Hepatocyte (in vitro differentiated cells): ENCODE results near the gene LIN7B. TPM values are rescaled to one million over a fixed set of nuclear protein-coding genes. Genes with fewer than 3 reads are reported as not detected.

Experiments
- DNase-seq: peaks from one replicate; pipeline ENCODE4 v3.0.0-alpha.2; 2016; ENCODE audit warnings: low spot score
- H2AFZ ChIP-seq: fragments of 200-600 bp; sonication (generic); 2 replicates; pipeline ENCODE4 v1.6.0; 2016; ENCODE audit warnings: antibody characterized with exemption, mild to moderate bottlenecking
- H3K27ac ChIP-seq: fragments of 200-600 bp; sonication (generic); 2 replicates; pipeline ENCODE4 v1.5.1; 2016; ENCODE audit warnings: mild to moderate bottlenecking
- H3K27me3 ChIP-seq: fragments of 200-600 bp; sonication (generic); 2 replicates; pipeline ENCODE4 v1.6.1; 2016
- H3K36me3 ChIP-seq: fragments of 200-600 bp; sonication (generic); replicated peaks from 2 replicates; pipeline ENCODE4 v1.5.1; 2016; ENCODE audit warnings: low read depth; ENCODE audit not compliant: insufficient read depth
- H3K4me1 ChIP-seq: fragments of 200-600 bp; sonication (generic); 2 replicates; pipeline ENCODE4 v1.5.1; 2016; ENCODE audit warnings: mild to moderate bottlenecking, moderate library complexity; ENCODE audit not compliant: insufficient read depth
- H3K4me2 ChIP-seq: fragments of 200-600 bp; sonication (generic); 2 replicates; pipeline ENCODE4 v1.6.0; 2016
- H3K4me3 ChIP-seq: fragments of 200-600 bp; sonication (generic); 2 replicates; pipeline ENCODE4 v1.5.1; 2016; ENCODE audit warnings: mild to moderate bottlenecking
- H3K79me2 ChIP-seq: fragments of 200-600 bp; sonication (generic); 2 replicates; pipeline ENCODE4 v1.6.0; 2017; ENCODE audit warnings: mild to moderate bottlenecking
- H3K9me2 ChIP-seq: fragments of 200-600 bp; sonication (generic); replicated peaks from 2 replicates; pipeline ENCODE4 v1.6.0; 2017; ENCODE audit warnings: mild to moderate bottlenecking; ENCODE audit not compliant: insufficient read depth
- H3K9me3 ChIP-seq: fragments of 200-600 bp; sonication (generic); 2 replicates; pipeline ENCODE4 v1.5.1; 2016; ENCODE audit warnings: low read depth, mild to moderate bottlenecking
- H4K20me1 ChIP-seq: fragments of 200-600 bp; sonication (generic); 2 replicates; pipeline ENCODE4 v1.6.0; 2016; ENCODE audit warnings: mild to moderate bottlenecking; ENCODE audit not compliant: insufficient read depth, poor library complexity, severe bottlenecking
- CTCF ChIP-seq: fragments of 200-600 bp; sonication (generic); IDR thresholded peaks from 2 replicates; pipeline ENCODE4 v1.5.1; 2016; ENCODE audit warnings: antibody characterized with exemption, mild to moderate bottlenecking; ENCODE audit not compliant: poor library complexity
- EZH2 ChIP-seq: fragments of 200-600 bp; sonication (generic); IDR thresholded peaks from 2 replicates; pipeline ENCODE4 v1.6.1; 2016; ENCODE audit warnings: antibody characterized with exemption, mild to moderate bottlenecking, borderline replicate concordance
- EZH2phosphoT487 ChIP-seq: fragments of 200-600 bp; sonication (generic); IDR thresholded peaks from one replicate; pipeline ENCODE4 v1.6.1; 2018; ENCODE audit warnings: antibody characterized with exemption, mild to moderate bottlenecking, low read depth, moderate library complexity; ENCODE audit not compliant: unreplicated experiment, severe bottlenecking
- WGBS: methylation state at CpG from one replicate; pipeline ENCODE4 v1.1.6; 2016; ENCODE audit warnings: low lambda C conversion rate; ENCODE audit errors: missing lambda C conversion rate; 5-methylcytosine and 5-hydroxymethylcytosine counted together
- polyA plus RNA-seq: library from polyadenylated mRNA; unstranded; fragments of >200 nt; fragmentation: Nextera tagmentation; extraction: Ambion mirVana; gene quantifications from 2 replicates; pipeline ENCODE4 v1.2.1, GENCODE V29; 2016
- total RNA-seq: library from RNA; depleted of rRNA; stranded (reverse); fragments of >200 nt; gene quantifications from 2 replicates; pipeline ENCODE4 v1.2.3, GENCODE V29; 2014

LIN7B gene
- total and polyA plus RNA-seq, 2 experiments from 2014 or later, result 8.7 to 18.0 TPM

- H3K4me2 ChIP-seq, result peak within 1 kb of the TSS; percentile 93
- H4K20me1 ChIP-seq, result no peaks in the 10 kb centered on the region
Measured at GRCh38 chr19:49118565-49119410, 4.6 kb downstream of the LIN7B start, which contains the start of gene C19orf73. C19orf73 (minus strand) TSS chr19:49119143; CDS start chr19:49119022, 121 bp downstream.

GRCh38 chr19:49119411-49120324 is 5.5 kb downstream of the LIN7B start, which contains the start of gene PPFIA3:
PPFIA3 (plus strand) TSS chr19:49119544; CDS start chr19:49127874, 8,330 bp downstream.
- Histone ChIP-seq H3K9me2 (no peaks in the 10 kb centered on the region), H3K27me3 (peaks cover 7% of the 10 kb centered on the region), H4K20me1 (no peaks in the 10 kb centered on the region), H3K79me2 (no peaks in the 10 kb centered on the region), H2AFZ (peak within 1 kb of the TSS; percentile 83), H3K27ac (peak within 1 kb of the TSS; percentile 94), H3K9me3 (no peaks in the 10 kb centered on the region), H3K4me1 (peaks cover 11% of the 10 kb centered on the region), H3K36me3 (no peaks in the 10 kb centered on the region), H3K4me3 (peak within 1 kb of the TSS; percentile 58), H3K4me2 (peak within 1 kb of the TSS; percentile 93)
- peak; percentile 88 for DNase-seq
- no peak for TF ChIP-seq CTCF
- TF ChIP-seq EZH2, result peak; percentile 16
- no peak for TF ChIP-seq EZH2phosphoT487
- WGBS, result 3% methylated on average over 28 of the region's 90 CpGs

More at GRCh38 chr19:49118565-49119410, 4.6 kb downstream of the LIN7B start, which contains the start of gene C19orf73:
- Histone ChIP-seq H3K27ac (peak within 1 kb of the TSS; percentile 94), H3K9me2 (no peaks in the 10 kb centered on the region), H3K9me3 (no peaks in the 10 kb centered on the region), H3K4me3 (peak within 1 kb of the TSS; percentile 58), H3K36me3 (no peaks in the 10 kb centered on the region), H3K4me1 (peaks cover 14% of the 10 kb centered on the region), H2AFZ (peak within 1 kb of the TSS; percentile 83), H3K27me3 (peaks cover 7% of the 10 kb centered on the region), H3K79me2 (no peaks in the 10 kb centered on the region)
- TF ChIP-seq CTCF (no peak), EZH2 (no peak), EZH2phosphoT487 (no peak)
- 3% methylated on average over 56 of the region's 85 CpGs for WGBS
- peak; percentile 98 for DNase-seq

- Histone ChIP-seq H3K9me3 (no peaks in the 10 kb centered on the region), H3K27me3 (peaks cover 7% of the 10 kb centered on the region), H3K27ac (no peak overlapping the region), H3K4me3 (no peak overlapping the region), H3K4me2 (peak overlapping the region; percentile 93), H3K4me1 (peaks cover 11% of the 10 kb centered on the region), H2AFZ (no peak overlapping the region), H3K36me3 (no peaks in the 10 kb centered on the region), H3K79me2 (no peaks in the 10 kb centered on the region), H3K9me2 (no peaks in the 10 kb centered on the region), H4K20me1 (no peaks in the 10 kb centered on the region)
- no peak for DNase-seq
- 22% methylated on average over 16 of the region's 16 CpGs for WGBS
- TF ChIP-seq CTCF, result no peak
- peak; percentile 9 for TF ChIP-seq EZH2
- TF ChIP-seq EZH2phosphoT487, result no peak
Measured at GRCh38 chr19:49120325-49120683, 6.1 kb downstream of the LIN7B start.
